GM23338 (cell line): ENCODE data around the gene SLC5A4. TPM values are rescaled to one million over a fixed set of nuclear protein-coding genes. Genes with fewer than 3 reads are reported as not detected.

Experiments
- ATAC-seq: fragments of 200-7000 bp; cut with Tn5 transposase; 3 replicates; pipeline ENCODE4 v1.9.1; 2020
- DNase-seq: peaks from one replicate; pipeline ENCODE4 v3.0.0-alpha.2; 2015; ENCODE audit warnings: low spot score
- H2AFZ ChIP-seq: fragments of 200-600 bp; sonication (generic); 2 replicates; pipeline ENCODE4 v1.8.0; 2016; ENCODE audit warnings: antibody characterized with exemption, mild to moderate bottlenecking, moderate library complexity
- H3F3A ChIP-seq: fragments of 200-600 bp; sonication (generic); replicated peaks from 2 replicates; pipeline ENCODE4 v1.8.0; 2017; ENCODE audit warnings: antibody characterized with exemption, mixed run types, low read depth
- H3K27ac ChIP-seq: fragments of 200-600 bp; sonication (generic); 2 replicates; pipeline ENCODE4 v1.6.1; 2016; ENCODE audit warnings: low read depth
- H3K27me3 ChIP-seq: fragments of 200-600 bp; sonication (generic); 2 replicates; pipeline ENCODE4 v1.8.0; 2016; ENCODE audit warnings: mild to moderate bottlenecking, mixed run types, moderate library complexity; ENCODE audit not compliant: insufficient read depth
- H3K36me3 ChIP-seq: fragments of 200-600 bp; sonication (generic); 2 replicates; pipeline ENCODE4 v1.8.0; 2016; ENCODE audit warnings: mild to moderate bottlenecking; ENCODE audit not compliant: insufficient read depth
- H3K4me1 ChIP-seq: fragments of 200-600 bp; sonication (generic); 2 replicates; pipeline ENCODE4 v1.8.0; 2016; ENCODE audit warnings: mild to moderate bottlenecking, moderate library complexity; ENCODE audit not compliant: insufficient read depth
- H3K4me2 ChIP-seq: fragments of 200-600 bp; sonication (generic); 2 replicates; pipeline ENCODE4 v1.7.1; 2017; ENCODE audit warnings: mixed run types
- H3K4me3 ChIP-seq: fragments of 200-600 bp; sonication (generic); 2 replicates; pipeline ENCODE4 v1.6.1; 2016; ENCODE audit warnings: mixed run types
- H3K79me2 ChIP-seq: fragments of 200-600 bp; sonication (generic); replicated peaks from 2 replicates; pipeline ENCODE4 v1.8.0; 2017; ENCODE audit warnings: mild to moderate bottlenecking; ENCODE audit not compliant: insufficient read depth
- H3K9me2 ChIP-seq: fragments of 200-600 bp; sonication (generic); 2 replicates; pipeline ENCODE4 v1.8.0; 2017; ENCODE audit not compliant: insufficient read depth
- H4K20me1 ChIP-seq: fragments of 200-600 bp; sonication (generic); replicated peaks from 2 replicates; pipeline ENCODE4 v1.8.0; 2017; ENCODE audit warnings: mild to moderate bottlenecking; ENCODE audit not compliant: insufficient read depth
- H3K27ac Mint-ChIP-seq: 2 replicates; pipeline ENCODE4 v1.8.0; 2020; ENCODE audit warnings: inconsistent platforms, mild to moderate bottlenecking, moderate library complexity, mixed read lengths
- H3K27me3 Mint-ChIP-seq: 3 replicates; pipeline ENCODE4 v1.8.0; 2022; ENCODE audit warnings: low read depth, mild to moderate bottlenecking, moderate library complexity, mixed read lengths, inconsistent platforms; ENCODE audit not compliant: insufficient read depth, poor library complexity
- H3K36me3 Mint-ChIP-seq: 3 replicates; pipeline ENCODE4 v1.8.0; 2021; ENCODE audit warnings: low read depth, mild to moderate bottlenecking, inconsistent platforms, moderate library complexity, mixed read lengths
- H3K4me1 Mint-ChIP-seq: 3 replicates; pipeline ENCODE4 v1.8.0; 2020; ENCODE audit warnings: mild to moderate bottlenecking, inconsistent platforms, mixed read lengths
- H3K4me3 Mint-ChIP-seq: 3 replicates; pipeline ENCODE4 v1.8.0; 2021; ENCODE audit warnings: moderate library complexity, mild to moderate bottlenecking, inconsistent platforms, mixed read lengths
- H3K9me3 Mint-ChIP-seq: 3 replicates; pipeline ENCODE4 v1.8.0; 2020; ENCODE audit warnings: moderate library complexity, mild to moderate bottlenecking, inconsistent platforms, mixed read lengths
- CREB1 ChIP-seq: fragments of 250-450 bp; sonication (Bioruptor Pico); IDR thresholded peaks from 2 replicates; pipeline ENCODE4 v1.5.0; 2020; ENCODE audit warnings: low read depth, mild to moderate bottlenecking, moderate library complexity
- CTCF ChIP-seq, 2 experiments: fragments of 200-600 bp in 1 of 2; sonication (generic) in 1 of 2; conservative IDR thresholded peaks; 2 replicates each; pipeline versions ENCODE4 v1.5.1 to v1.6.1; 2016 to 2017; ENCODE audit warnings: antibody characterized with exemption in 2 of 2, low read depth in 2 of 2, mild to moderate bottlenecking in 2 of 2, moderate library complexity in 1 of 2
- ETS1 ChIP-seq: IDR thresholded peaks from 2 replicates; pipeline ENCODE4 v1.6.1; 2016; ENCODE audit warnings: antibody characterized with exemption
- EZH2 ChIP-seq: fragments of 200-600 bp; sonication (generic); IDR thresholded peaks from one replicate; pipeline ENCODE4 v1.8.0; 2017; ENCODE audit warnings: antibody characterized with exemption, mild to moderate bottlenecking, low read depth; ENCODE audit not compliant: unreplicated experiment
- EZH2phosphoT487 ChIP-seq: fragments of 200-600 bp; sonication (generic); IDR thresholded peaks from one replicate; pipeline ENCODE4 v1.8.1; 2018; ENCODE audit warnings: antibody characterized with exemption; ENCODE audit not compliant: unreplicated experiment
- JUNB ChIP-seq: IDR thresholded peaks from one replicate; pipeline ENCODE4 v1.6.1; 2016; ENCODE audit warnings: antibody characterized with exemption; ENCODE audit not compliant: unreplicated experiment
- NANOG ChIP-seq: IDR thresholded peaks from 2 replicates; pipeline ENCODE4 v1.6.1; 2016; ENCODE audit warnings: antibody characterized with exemption, borderline replicate concordance
- POLR2AphosphoS5 ChIP-seq: IDR thresholded peaks from 2 replicates; pipeline ENCODE4 v1.6.1; 2016; ENCODE audit warnings: antibody characterized with exemption, low read depth
- REST ChIP-seq: IDR thresholded peaks from one replicate; pipeline ENCODE4 v1.6.1; 2018; ENCODE audit warnings: antibody characterized with exemption; ENCODE audit not compliant: unreplicated experiment
- STAT1 ChIP-seq: IDR thresholded peaks from one replicate; pipeline ENCODE4 v1.6.1; 2016; ENCODE audit warnings: antibody characterized with exemption; ENCODE audit not compliant: unreplicated experiment
- ZNF114 ChIP-seq: fragments of 250-450 bp; sonication (Bioruptor Pico); IDR thresholded peaks from 2 replicates; pipeline ENCODE4 v1.5.0; 2020; ENCODE audit warnings: mild to moderate bottlenecking, moderate library complexity
- ZNF331 ChIP-seq: fragments of 250-450 bp; sonication (Bioruptor Pico); IDR thresholded peaks from 2 replicates; pipeline ENCODE4 v1.5.0; 2020; ENCODE audit warnings: low read depth, mild to moderate bottlenecking, moderate library complexity
- polyA plus RNA-seq: library from polyadenylated mRNA; unstranded; fragments of >200 nt; fragmentation: Nextera tagmentation; extraction: Ambion mirVana; gene quantifications from 2 replicates; pipeline ENCODE4 v1.2.1, GENCODE V29; 2016
- total RNA-seq: library from RNA; depleted of rRNA; stranded (reverse); fragments of >200 nt; shearing (Covaris generic); gene quantifications from 2 replicates; pipeline ENCODE4 v1.2.3, GENCODE V29; 2014

Gene SLC5A4
- total and polyA plus RNA-seq, 2 experiments from 2014 or later, result 0.16 TPM; not detected in 1

GRCh38 chr22:32255726-32256125, 579 bp upstream of the SLC5A4 start (continued):
- TF ChIP-seq STAT1 (no peak), REST (no peak), JUNB (no peak), EZH2phosphoT487 (no peak), ZNF331 (CRISPR knock-in tag) (no peak), CREB1 (CRISPR knock-in tag) (no peak), CTCF (conservative IDR thresholded peaks at IDR 0.05; ENCODE audit: low read depth in 2 of 2) (no peak), EZH2 (no peak), POLR2AphosphoS5 (no peak)

GRCh38 chr22:32249231-32249630, 5.9 kb downstream of the SLC5A4 start:
- DNase-seq (no peak), ATAC-seq (no peak)
- Histone ChIP-seq H3K4me3 (no peak overlapping the region), H3K9me2 (0 out of 2 replicates have a peak, but pooled peaks cover 2% of the 10 kb centered on the region), H3K4me1 (no peaks in the 10 kb centered on the region), H3K4me2 (no peak overlapping the region), H3K27ac (no peak overlapping the region), H3K36me3 (no peaks in the 10 kb centered on the region), H2AFZ (no peak overlapping the region), H3F3A (no peaks in the 10 kb centered on the region), H3K27me3 (no peaks in the 10 kb centered on the region; the same call in 1 of the 2 replicates), H3K79me2 (no peaks in the 10 kb centered on the region), H4K20me1 (no peaks in the 10 kb centered on the region)
- no peak overlapping the region for H3K4me3 Mint-ChIP-seq
- H3K27ac Mint-ChIP-seq, result no peak overlapping the region
- peaks cover 5% of the 10 kb centered on the region for H3K27me3 Mint-ChIP-seq
- H3K4me1 Mint-ChIP-seq, result no peaks in the 10 kb centered on the region
- no peaks in the 10 kb centered on the region for H3K36me3 Mint-ChIP-seq
- peaks cover 3% of the 10 kb centered on the region; the same call in 1 of the 3 replicates for H3K9me3 Mint-ChIP-seq
- TF ChIP-seq ETS1 (no peak), EZH2phosphoT487 (no peak), ZNF114 (CRISPR knock-in tag) (no peak), CTCF (conservative IDR thresholded peaks at IDR 0.05; ENCODE audit: low read depth in 2 of 2) (no peak), NANOG (no peak), CREB1 (CRISPR knock-in tag) (no peak), STAT1 (no peak), REST (no peak), POLR2AphosphoS5 (no peak)
